ENCODE measurements around the gene SYNPR.
A peak's percentile ranks its signal among the peaks of the same experiment; 100 is the strongest.

The SYNPR gene

DNA sequence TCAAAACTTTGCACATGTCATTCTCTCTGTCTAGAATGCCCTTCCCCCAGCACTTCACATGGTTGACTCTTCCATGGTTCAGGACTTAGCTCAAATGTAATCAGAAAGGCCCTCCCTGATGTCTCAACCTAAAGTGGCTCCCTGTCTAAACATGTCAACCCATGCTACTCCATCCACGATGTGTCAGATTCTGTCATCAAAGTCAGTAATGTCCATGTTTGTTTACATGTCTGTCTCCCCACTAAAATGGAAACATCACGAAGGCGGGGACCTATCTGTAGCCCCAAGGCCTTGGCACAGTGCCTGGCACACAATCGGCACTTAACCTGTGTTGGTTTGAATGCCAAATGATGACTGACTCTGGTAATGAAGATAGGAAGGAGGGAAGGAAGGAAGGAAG is 353.6 kb downstream of the SYNPR start:
- no peak for DNase-seq (ENCODE audit: low spot score)

DNA sequence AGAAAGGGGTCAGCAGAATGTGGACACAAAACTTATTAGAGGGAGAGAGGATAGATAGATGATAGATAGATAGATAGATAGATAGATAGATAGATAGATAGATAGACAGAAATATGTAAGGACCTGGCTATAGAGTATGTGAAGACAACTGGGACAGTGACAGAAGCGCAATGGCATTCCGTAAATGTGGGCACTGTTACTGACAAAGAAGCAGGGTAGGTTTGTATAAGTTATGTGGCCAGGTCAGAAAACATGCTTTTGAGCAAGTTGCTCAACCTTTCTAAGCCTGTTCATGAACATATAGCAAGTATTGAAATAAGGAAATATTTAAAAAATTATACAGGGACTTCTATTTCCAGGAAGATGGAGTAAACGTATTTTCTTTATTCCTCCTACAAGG is 357.1 kb downstream of the SYNPR start:
- DNase-seq (ENCODE audit: low spot score), result no peak

DNA sequence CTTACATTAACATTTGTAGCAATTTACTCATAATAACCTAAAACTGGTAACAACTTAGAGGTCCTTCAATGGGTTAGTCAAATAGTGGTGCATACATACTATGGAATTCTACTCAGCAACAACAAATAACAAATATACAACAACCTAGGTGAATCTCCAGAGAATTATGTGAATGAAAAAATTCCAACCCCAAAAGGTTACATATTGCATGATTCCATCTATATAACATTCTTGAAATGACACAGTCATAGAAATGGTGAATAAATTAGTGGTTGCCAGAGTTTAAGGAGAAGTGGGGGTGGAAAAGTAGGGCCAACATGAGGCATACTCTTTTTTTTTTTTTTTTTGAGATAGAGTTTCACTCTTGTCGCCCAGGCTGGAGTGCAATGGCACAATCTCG is 361.7 kb downstream of the SYNPR start:
- no peak for DNase-seq (ENCODE audit: low spot score)

DNA sequence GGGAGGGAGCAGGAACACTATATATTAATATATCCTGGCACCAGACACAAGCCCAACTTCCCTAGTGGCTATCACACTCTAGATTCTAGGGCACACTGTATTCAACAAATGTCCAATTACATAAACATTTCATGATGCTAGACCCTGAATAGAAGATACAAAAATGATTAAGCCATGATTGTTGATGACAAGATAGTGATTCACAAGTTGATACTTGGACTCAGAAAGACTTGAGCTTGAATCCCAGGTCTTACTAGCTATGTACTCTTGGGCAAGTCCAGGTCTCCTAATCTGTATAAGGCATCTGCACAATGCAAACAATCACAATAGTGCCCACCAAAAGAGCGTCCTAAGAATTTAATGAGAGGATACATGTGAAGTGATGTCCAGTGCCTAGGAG is 364.4 kb downstream of the SYNPR start:
- DNase-seq (ENCODE audit: low spot score), result no peak

DNA sequence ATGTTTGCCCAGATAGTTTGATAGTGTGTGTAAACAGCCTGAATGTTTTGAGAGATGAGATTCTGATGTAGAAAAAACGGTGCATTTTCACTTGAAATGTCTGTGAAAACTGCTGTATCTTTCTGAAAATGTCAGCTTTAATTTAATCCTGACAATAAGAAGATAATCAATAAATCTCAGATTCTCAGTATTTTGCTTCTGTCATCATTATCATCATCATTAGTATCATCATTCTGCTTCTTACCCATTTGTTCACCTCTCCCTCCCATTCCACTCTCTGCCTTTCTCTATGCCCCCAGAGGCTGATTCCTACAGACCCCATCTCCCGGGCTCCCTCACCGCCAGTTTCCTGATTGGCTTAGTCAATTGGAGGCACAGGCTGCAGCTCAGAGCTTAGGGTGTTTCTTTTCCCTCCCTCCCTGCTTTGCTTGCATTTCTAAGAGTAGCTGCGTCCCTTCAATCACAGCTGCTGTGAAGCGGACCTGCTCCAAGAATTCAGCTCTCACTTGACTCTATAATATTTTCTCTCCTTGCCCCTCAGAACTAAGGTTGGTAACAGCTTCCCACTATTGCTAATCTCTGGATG is 366.2 kb downstream of the SYNPR start:
- DNase-seq (ENCODE audit: low spot score), result peak; percentile 50

DNA sequence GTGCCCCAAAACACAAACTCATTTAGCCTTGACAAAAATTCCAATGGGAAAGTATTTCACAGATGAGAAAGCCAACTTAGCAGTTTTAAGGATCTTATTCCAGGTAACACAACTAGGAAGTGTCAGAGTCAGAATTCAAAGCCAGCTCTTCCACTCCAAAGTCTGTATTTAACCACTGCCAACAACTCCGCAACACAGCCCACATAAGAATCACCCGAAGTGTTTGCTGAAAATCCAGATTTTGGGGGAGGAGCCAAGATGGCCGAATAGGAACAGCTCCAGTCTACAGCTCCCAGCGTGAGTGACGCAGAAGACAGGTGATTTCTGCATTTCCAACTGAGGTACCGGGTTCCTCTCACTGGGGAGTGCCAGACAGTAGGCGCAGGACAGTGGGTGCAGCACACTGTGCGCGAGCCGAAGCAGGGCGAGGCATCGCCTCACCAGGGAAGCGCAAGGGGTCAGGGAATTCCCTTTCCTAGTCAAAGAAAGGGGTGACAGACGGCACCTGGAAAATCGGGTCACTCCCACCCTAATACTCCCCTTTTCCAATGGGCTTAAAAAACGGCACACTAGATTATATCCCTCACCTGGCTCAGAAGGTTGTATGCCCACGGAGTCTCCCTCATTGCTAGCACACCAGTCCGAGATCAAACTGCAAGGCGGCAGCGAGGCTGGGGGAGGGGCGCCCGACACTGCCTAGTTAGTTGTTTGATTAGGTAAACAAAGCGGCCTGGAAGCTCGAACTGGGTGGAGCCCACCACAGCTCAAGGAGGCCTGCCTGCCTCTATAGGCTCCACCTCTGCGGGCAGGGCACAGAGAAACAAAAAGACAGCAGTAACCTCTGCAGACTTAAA is 367.0 kb downstream of the SYNPR start:
- DNase-seq (ENCODE audit: low spot score), result peak; percentile 63

DNA sequence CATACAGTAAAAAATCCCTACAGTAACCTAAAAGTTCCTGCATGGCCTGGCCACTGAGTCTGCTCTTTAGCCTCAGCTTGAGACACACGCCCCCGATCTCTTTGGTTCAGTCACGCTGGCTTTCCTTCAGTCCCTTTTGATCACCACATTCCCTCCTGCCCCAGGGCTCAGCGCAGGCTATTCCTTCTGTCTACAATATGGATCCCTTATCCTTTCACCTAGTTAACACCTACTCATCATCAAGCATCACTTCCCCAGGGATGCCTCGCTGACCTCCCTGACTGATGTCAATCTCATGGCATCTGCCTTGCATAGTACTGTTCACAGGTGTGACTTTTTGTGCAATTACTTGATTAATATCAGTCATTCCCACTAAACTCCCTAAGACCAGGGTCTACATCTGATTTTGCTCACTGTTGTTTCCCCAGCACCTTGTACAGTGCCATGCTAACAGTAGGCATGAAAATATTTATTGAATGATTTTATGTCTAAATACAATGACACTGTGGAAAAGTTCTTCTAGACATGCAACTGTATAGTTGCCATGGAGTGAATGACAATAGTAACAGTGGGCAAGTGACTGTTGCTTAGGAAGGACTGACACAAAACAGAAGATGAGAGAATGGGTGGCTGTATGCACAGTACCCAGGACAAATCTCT is 374.1 kb downstream of the SYNPR start, which contains the start of gene SNTN:
TSS of gene SNTN (plus strand) at position 610 of the 660 bp plus-strand sequence. CDS start at position 623, 13 bp downstream.
- no peak for DNase-seq (ENCODE audit: low spot score)

DNA sequence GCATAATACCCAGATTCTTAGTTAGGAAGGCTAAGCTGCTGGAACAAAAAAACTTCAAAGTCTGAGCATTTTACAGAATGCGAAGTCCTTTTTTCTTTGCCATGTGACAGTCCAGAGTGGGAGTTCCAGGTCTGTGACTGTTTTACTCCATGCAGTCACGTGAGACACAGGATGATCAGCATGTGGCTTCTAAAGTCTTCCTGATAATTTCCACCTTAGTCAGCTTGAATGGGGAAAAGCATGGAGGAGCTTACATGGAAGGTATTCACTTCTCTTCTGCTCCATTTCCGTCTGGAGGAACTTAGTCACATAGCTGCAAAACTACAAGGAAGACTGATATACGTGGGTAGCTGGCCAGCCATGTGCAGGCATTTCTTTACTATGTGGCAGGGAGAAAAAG is 376.1 kb downstream of the SYNPR start:
- DNase-seq (ENCODE audit: low spot score), result no peak

DNA sequence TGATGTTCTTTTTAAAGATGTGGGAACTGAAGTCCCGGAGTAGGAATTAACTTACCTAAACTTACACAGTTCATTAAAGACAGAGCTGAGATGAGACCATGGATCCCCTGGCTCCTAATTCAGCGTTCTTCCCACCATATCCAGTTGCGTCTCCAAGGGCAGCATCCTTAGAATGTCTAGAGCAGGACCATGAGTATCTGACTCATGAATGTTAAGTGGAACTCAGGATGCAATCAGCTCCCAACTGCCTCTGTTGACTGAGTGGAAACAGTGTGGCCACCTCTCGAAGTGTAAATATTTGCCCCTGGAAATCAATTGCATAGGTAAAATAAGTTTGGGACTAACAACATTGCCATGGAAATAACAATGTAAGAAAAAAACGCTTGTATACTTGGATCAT is 376.8 kb downstream of the SYNPR start:
- no peak for DNase-seq (ENCODE audit: low spot score)

DNA sequence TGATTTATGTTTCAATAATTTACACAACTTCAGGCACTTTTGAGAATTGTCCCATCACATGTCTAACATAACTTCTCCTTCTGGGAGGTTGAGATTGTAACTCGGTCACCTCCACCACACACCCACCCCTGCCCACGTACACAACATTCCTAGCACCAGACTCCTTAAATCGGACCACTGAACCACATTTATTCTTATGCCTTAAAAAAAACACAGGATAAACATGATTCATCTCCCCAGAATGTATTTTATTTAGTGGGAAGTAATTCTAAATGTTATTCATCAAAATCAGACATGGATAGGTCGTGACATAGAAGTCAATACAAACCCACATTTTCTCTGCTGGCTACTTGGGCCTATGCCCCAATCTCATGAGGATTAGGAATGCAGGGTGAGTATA is 377.4 kb downstream of the SYNPR start:
- DNase-seq (ENCODE audit: low spot score), result no peak

DNA sequence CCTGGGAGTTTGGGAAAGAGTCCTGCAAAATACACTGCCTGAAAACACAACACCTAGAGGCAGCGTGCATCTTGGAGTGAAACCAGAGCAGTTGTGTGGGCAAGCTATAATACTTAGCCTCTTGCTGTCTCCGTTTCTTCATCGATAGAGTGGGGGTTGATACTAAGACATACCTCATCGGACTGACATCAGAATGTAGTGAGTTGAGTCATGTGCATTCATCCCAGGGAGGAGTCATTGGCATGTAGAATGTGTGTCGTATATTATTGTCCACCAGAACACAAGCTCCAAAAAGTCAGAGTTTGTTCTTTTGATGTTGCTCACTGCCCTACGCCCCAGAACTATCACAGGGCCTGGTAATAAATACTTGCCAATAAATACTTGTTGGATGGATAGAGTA is 378.7 kb downstream of the SYNPR start:
- DNase-seq (ENCODE audit: low spot score), result no peak

DNA sequence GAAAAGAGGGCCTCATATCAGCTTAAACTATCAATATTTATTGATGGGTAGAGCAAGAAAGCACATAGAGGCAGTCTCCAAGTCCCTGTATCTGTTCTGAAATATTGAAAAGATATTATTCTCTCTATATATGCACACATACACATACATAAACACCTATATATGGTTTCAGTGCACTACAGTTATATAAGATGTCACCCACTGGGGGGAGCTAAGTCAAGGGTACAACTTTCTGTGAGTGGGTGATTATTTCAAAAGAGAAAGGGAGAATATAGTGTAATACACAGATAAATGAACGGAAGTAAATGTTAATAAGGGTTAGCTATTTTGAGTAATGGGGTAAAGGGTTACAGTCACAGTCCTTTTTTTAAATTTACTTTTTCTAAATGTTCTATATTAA is 383.1 kb downstream of the SYNPR start:
- no peak for DNase-seq (ENCODE audit: low spot score)

DNA sequence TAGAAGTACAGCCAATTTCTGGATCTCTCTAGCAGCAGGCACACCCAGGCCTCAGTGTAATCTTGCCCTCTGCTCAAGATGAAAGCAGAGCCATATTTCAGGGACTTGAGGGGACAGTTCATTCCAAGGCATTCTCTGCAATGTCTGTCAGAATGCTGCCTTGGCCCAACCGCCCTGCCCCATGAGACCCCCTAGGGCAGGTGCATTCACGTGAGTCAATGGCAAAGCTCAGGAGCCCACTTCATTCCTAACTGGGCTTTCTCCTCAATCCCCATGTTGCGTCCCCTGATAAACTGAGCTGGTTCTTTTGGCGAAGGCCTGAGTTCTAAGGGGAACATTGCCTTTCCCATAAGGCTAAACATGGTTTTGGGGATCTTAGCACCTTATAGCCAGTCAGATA is 383.9 kb downstream of the SYNPR start:
- DNase-seq (ENCODE audit: low spot score), result no peak

DNA sequence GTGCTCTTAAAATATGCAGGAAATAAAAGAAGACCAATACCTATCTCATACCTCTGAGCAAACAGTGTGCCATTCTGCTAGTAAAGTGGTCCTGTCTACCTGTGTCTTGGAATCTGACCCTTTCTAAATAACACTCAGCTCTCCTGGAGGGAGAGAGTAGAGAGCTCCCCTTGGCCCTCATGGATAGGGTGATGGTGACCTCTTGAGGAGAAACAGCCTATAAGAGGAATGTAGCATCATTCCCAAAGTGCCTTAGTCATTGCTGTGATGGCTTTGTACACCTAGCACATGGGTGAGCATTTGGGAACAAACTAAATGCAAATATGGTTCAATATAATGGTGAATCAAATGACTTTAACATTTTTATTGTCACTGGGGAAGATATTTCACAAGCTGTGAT is 384.4 kb downstream of the SYNPR start:
- no peak for DNase-seq (ENCODE audit: low spot score)

Data from ecto neural progenitor cell (in vitro differentiated cells).